ENCODE measurements around the gene FGL2. TPM values are rescaled to one million over a fixed set of nuclear protein-coding genes. Genes with fewer than 3 reads are reported as not detected.

Gene FGL2
- total RNA-seq, 2 experiments from 2014 or later = 0.06 to 0.72 TPM

- Histone ChIP-seq H3K9me2 (ENCODE audit: insufficient read depth, low read length) (no peaks in the 10 kb centered on the region), H3K4me2 (ENCODE audit: low read length) (no peak overlapping the region), H3K27ac (ENCODE audit: low read depth, low read length, poor library complexity, severe bottlenecking) (no peak overlapping the region), H3K9me3 (ENCODE audit: low read length) (no peaks in the 10 kb centered on the region), H3K4me1 (ENCODE audit: insufficient read depth, low read length, poor library complexity, severe bottlenecking) (no peaks in the 10 kb centered on the region), H2AFZ (ENCODE audit: low read length) (no peak overlapping the region), H3K4me3 (ENCODE audit: low read depth, low read length, poor library complexity, severe bottlenecking) (no peak overlapping the region), H4K20me1 (ENCODE audit: insufficient read depth, low read length) (no peaks in the 10 kb centered on the region), H3K36me3 (ENCODE audit: insufficient read depth, low read length) (no peaks in the 10 kb centered on the region), H3K79me2 (ENCODE audit: insufficient read depth, low read depth, low read length) (no peaks in the 10 kb centered on the region)
- ChIA-PET POLR2A (interaction anchor here (0.6 to 1.6 kb wide), 2 partner anchors 10 to 141 kb away, joined by 3 to 4 read pairs; no protein-coding TSS in a partner anchor), CTCF (ENCODE audit: unreplicated experiment) (no interaction called here)
- DNase-seq (ENCODE audit: low spot score) = no peak
- intact Hi-C loops (cut with micrococcal nuclease; ENCODE audit: unreplicated experiment) = no loop called here
- no TSS peak for BruUV-seq (replicated peaks)
- no peak for TF ChIP-seq CTCF (conservative IDR thresholded peaks at IDR 0.05; ENCODE audit: low read length)
- no peak for TF ChIP-seq EZH2phosphoT487 (IDR thresholded peaks at IDR 0.05; ENCODE audit: borderline replicate concordance, low read depth, low read length)
Measured at GRCh38 chr7:77216181-77216845, 16.7 kb upstream of the FGL2 start.

- intact Hi-C loops (cut with micrococcal nuclease; ENCODE audit: unreplicated experiment) = no loop called here
- no peak overlapping the region for H3K4me3 ChIP-seq (ENCODE audit: low read depth, low read length, poor library complexity, severe bottlenecking)
- no peaks in the 10 kb centered on the region for H3K9me2 ChIP-seq (ENCODE audit: insufficient read depth, low read length)
- H3K36me3 ChIP-seq (ENCODE audit: insufficient read depth, low read length) = no peaks in the 10 kb centered on the region; the same call in 1 of the 2 replicates
- no peak overlapping the region for H3K27ac ChIP-seq (ENCODE audit: low read depth, low read length, poor library complexity, severe bottlenecking)
- DNase-seq (ENCODE audit: low spot score) = peak; percentile 32
- POLR2A ChIA-PET = interaction anchor here (0.6 to 0.7 kb wide), 3 partner anchors 11 to 67 kb away, joined by 3 read pairs; no protein-coding TSS in a partner anchor
- no peaks in the 10 kb centered on the region for H4K20me1 ChIP-seq (ENCODE audit: insufficient read depth, low read length)
- no TSS peak for BruUV-seq (replicated peaks)
- H3K9me3 ChIP-seq (ENCODE audit: low read length) = peaks cover 21% of the 10 kb centered on the region
- H3K79me2 ChIP-seq (ENCODE audit: insufficient read depth, low read depth, low read length) = no peaks in the 10 kb centered on the region
- no peak for TF ChIP-seq CTCF (conservative IDR thresholded peaks at IDR 0.05; ENCODE audit: low read length)
- TF ChIP-seq EZH2phosphoT487 (IDR thresholded peaks at IDR 0.05; ENCODE audit: borderline replicate concordance, low read depth, low read length) = no peak
- H2AFZ ChIP-seq (ENCODE audit: low read length) = no peak overlapping the region
- no peak overlapping the region for H3K4me2 ChIP-seq (ENCODE audit: low read length)
- peaks cover 5% of the 10 kb centered on the region for H3K4me1 ChIP-seq (ENCODE audit: insufficient read depth, low read length, poor library complexity, severe bottlenecking)
- CTCF ChIA-PET (ENCODE audit: unreplicated experiment) = no interaction called here
Measured at GRCh38 chr7:77209479-77210139, 10.0 kb upstream of the FGL2 start.

GRCh38 chr7:77208416-77208815 lies 8.8 kb upstream of the FGL2 start:
- no peak overlapping the region for H2AFZ ChIP-seq (ENCODE audit: low read length)
- ChIA-PET CTCF (ENCODE audit: unreplicated experiment) (no interaction called here), POLR2A (interaction anchor here (0.7 kb wide), 1 partner anchor 8 kb away, joined by 3 read pairs; the partner anchor contains the start of gene FGL2)
- no peak for DNase-seq (ENCODE audit: low spot score)
- no peak overlapping the region for H3K4me2 ChIP-seq (ENCODE audit: low read length)
- no peaks in the 10 kb centered on the region for H3K9me2 ChIP-seq (ENCODE audit: insufficient read depth, low read length)
- no TSS peak for BruUV-seq (replicated peaks)
- no peaks in the 10 kb centered on the region for H4K20me1 ChIP-seq (ENCODE audit: insufficient read depth, low read length)
- H3K27ac ChIP-seq (ENCODE audit: low read depth, low read length, poor library complexity, severe bottlenecking) = no peak overlapping the region
- no peaks in the 10 kb centered on the region; the same call in 1 of the 2 replicates for H3K36me3 ChIP-seq (ENCODE audit: insufficient read depth, low read length)
- H3K4me3 ChIP-seq (ENCODE audit: low read depth, low read length, poor library complexity, severe bottlenecking) = no peak overlapping the region
- peaks cover 5% of the 10 kb centered on the region for H3K4me1 ChIP-seq (ENCODE audit: insufficient read depth, low read length, poor library complexity, severe bottlenecking)
- no peak for TF ChIP-seq EZH2phosphoT487 (IDR thresholded peaks at IDR 0.05; ENCODE audit: borderline replicate concordance, low read depth, low read length)
- no peak for TF ChIP-seq CTCF (conservative IDR thresholded peaks at IDR 0.05; ENCODE audit: low read length)
- no peaks in the 10 kb centered on the region for H3K79me2 ChIP-seq (ENCODE audit: insufficient read depth, low read depth, low read length)
- H3K9me3 ChIP-seq (ENCODE audit: low read length) = peaks cover 21% of the 10 kb centered on the region
- intact Hi-C loops (cut with micrococcal nuclease; ENCODE audit: unreplicated experiment) = no loop called here
